Gastrocnemius medialis (tissue), 4 donors: ENCODE results near the gene SHISA4.

Experiments used
- CTCF ChIP-seq, 5 experiments: fragments of 450-650 bp in 3 of 5; fragments of 200-600 bp in 2 of 5; sonication (generic) in 2 of 5; IDR thresholded peaks in 4 of 5; conservative IDR thresholded peaks in 1 of 5; 1 replicate in 4 of 5; 2 replicates in 1 of 5; pipeline ENCODE4 v1.5.1; 2016 to 2019; ENCODE audit warnings: antibody characterized with exemption in 5 of 5, mild to moderate bottlenecking in 3 of 5, moderate library complexity in 3 of 5
- POLR2A ChIP-seq, 2 donors: fragments of 450-650 bp; IDR thresholded peaks; one replicate each; pipeline ENCODE4 v1.6.1; 2017; ENCODE audit warnings: antibody characterized with exemption in 2 of 2, mild to moderate bottlenecking in 2 of 2, moderate library complexity in 2 of 2

GRCh38 chr1:201842472-201843027, 46.1 kb upstream of the SHISA4 start:
- TF ChIP-seq POLR2A (IDR thresholded peaks at IDR 0.05) (no peak), CTCF (IDR thresholded peaks at IDR 0.05 in 4 of 5, conservative IDR thresholded peaks at IDR 0.05 in 1 of 5) (no peak)
